SU-DHL-6 (cell line): ENCODE measurements around the gene CXCL8.

ENCODE experiments used
- H2AFZ ChIP-seq: fragments of 200-600 bp; sonication (generic); 2 replicates; pipeline ENCODE4 v1.6.1; 2014; ENCODE audit warnings: low read depth, mild to moderate bottlenecking, moderate library complexity, mixed read lengths, antibody characterized with exemption, low read length; ENCODE audit not compliant: severe bottlenecking
- H3F3A ChIP-seq: fragments of 200-600 bp; shearing (Covaris generic); 2 replicates; pipeline ENCODE4 v1.6.0; 2016; ENCODE audit warnings: antibody characterized with exemption, mild to moderate bottlenecking; ENCODE audit not compliant: insufficient read depth
- H3K27ac ChIP-seq: fragments of 200-600 bp; sonication (generic); 2 replicates; pipeline ENCODE4 v1.5.1; 2016; ENCODE audit warnings: low read depth, mild to moderate bottlenecking, low read length, moderate library complexity, mixed read lengths
- H3K27me3 ChIP-seq: fragments of 200-600 bp; sonication (generic), shearing (Covaris generic); 2 replicates; pipeline ENCODE4 v1.6.0; 2014; ENCODE audit warnings: mild to moderate bottlenecking, low read length
- H3K36me3 ChIP-seq: fragments of 200-600 bp; sonication (generic); 2 replicates; pipeline ENCODE4 v1.6.1; 2014; ENCODE audit warnings: mild to moderate bottlenecking, low read length, mixed read lengths
- H3K4me2 ChIP-seq: fragments of 300-600, 200-600 bp; shearing (Covaris generic), sonication (generic); 2 replicates; pipeline ENCODE4 v1.6.0; 2014; ENCODE audit warnings: low read length, low read depth, mild to moderate bottlenecking; ENCODE audit not compliant: poor library complexity, severe bottlenecking
- H3K4me3 ChIP-seq: fragments of 200-600 bp; sonication (generic); 2 replicates; pipeline ENCODE4 v1.5.1; 2014; ENCODE audit warnings: antibody characterized with exemption, low read length, mild to moderate bottlenecking, mixed read lengths; ENCODE audit not compliant: insufficient read depth, poor library complexity, severe bottlenecking
- H3K79me2 ChIP-seq: fragments of 200-600 bp; sonication (generic); 2 replicates; pipeline ENCODE4 v1.6.1; 2014; ENCODE audit warnings: mild to moderate bottlenecking, low read length, moderate library complexity; ENCODE audit not compliant: insufficient read depth
- H3K9ac ChIP-seq: fragments of 200-600 bp; sonication (generic); 2 replicates; pipeline ENCODE4 v1.7.0; 2014; ENCODE audit warnings: mild to moderate bottlenecking, low read length
- H3K9me2 ChIP-seq: fragments of 200-600 bp; sonication (generic); replicated peaks from 2 replicates; pipeline ENCODE4 v1.6.1; 2014; ENCODE audit warnings: low read length; ENCODE audit not compliant: insufficient read depth
- H3K9me3 ChIP-seq: fragments of 200-600 bp; sonication (generic); 2 replicates; pipeline ENCODE4 v1.6.1; 2014; ENCODE audit warnings: low read length, mixed read lengths; ENCODE audit not compliant: insufficient read depth
- H4K20me1 ChIP-seq: fragments of 200-600 bp; sonication (generic); 2 replicates; pipeline ENCODE4 v1.6.1; 2014; ENCODE audit warnings: low read depth, mild to moderate bottlenecking, antibody characterized with exemption, low read length, moderate library complexity, mixed read lengths
- CTCF ChIP-seq: fragments of 200-600 bp; sonication (generic); IDR thresholded peaks from one replicate; pipeline ENCODE4 v1.5.1; 2017; ENCODE audit warnings: antibody characterized with exemption, mild to moderate bottlenecking, low read length, moderate library complexity; ENCODE audit not compliant: insufficient read depth, poor library complexity, severe bottlenecking
- EZH2phosphoT487 ChIP-seq: fragments of 200-600 bp; sonication (generic), shearing (Covaris generic); conservative IDR thresholded peaks from 2 replicates; pipeline ENCODE4 v1.6.1; 2018; ENCODE audit warnings: mild to moderate bottlenecking, antibody characterized with exemption, low read length, moderate library complexity, mixed read lengths

CXCL8 gene

GRCh38 chr4:73692701-73693100 is 47.7 kb upstream of the CXCL8 start:
- H3K36me3 ChIP-seq, result no peaks in the 10 kb centered on the region

GRCh38 chr4:73693811-73694210 is 46.6 kb upstream of the CXCL8 start:
- Histone ChIP-seq H3K36me3 (no peaks in the 10 kb centered on the region), H2AFZ (no peak overlapping the region), H3K9me2 (no peaks in the 10 kb centered on the region), H3F3A (no peaks in the 10 kb centered on the region), H3K4me2 (no peak overlapping the region), H3K4me3 (no peak overlapping the region), H3K9me3 (no peaks in the 10 kb centered on the region), H3K9ac (no peak overlapping the region), H3K27me3 (no peaks in the 10 kb centered on the region), H4K20me1 (no peaks in the 10 kb centered on the region), H3K79me2 (no peaks in the 10 kb centered on the region), H3K27ac (no peak overlapping the region)
- TF ChIP-seq CTCF (no peak), EZH2phosphoT487 (no peak)

More at GRCh38 chr4:73692701-73693100, 47.7 kb upstream of the CXCL8 start:
- Histone ChIP-seq H3F3A (no peaks in the 10 kb centered on the region), H2AFZ (no peak overlapping the region), H3K9me2 (no peaks in the 10 kb centered on the region), H3K4me3 (no peak overlapping the region), H3K79me2 (no peaks in the 10 kb centered on the region), H4K20me1 (no peaks in the 10 kb centered on the region), H3K9me3 (no peaks in the 10 kb centered on the region), H3K27me3 (no peaks in the 10 kb centered on the region), H3K9ac (no peak overlapping the region), H3K4me2 (no peak overlapping the region), H3K27ac (no peak overlapping the region)
- TF ChIP-seq EZH2phosphoT487 (no peak), CTCF (no peak)

DNA sequence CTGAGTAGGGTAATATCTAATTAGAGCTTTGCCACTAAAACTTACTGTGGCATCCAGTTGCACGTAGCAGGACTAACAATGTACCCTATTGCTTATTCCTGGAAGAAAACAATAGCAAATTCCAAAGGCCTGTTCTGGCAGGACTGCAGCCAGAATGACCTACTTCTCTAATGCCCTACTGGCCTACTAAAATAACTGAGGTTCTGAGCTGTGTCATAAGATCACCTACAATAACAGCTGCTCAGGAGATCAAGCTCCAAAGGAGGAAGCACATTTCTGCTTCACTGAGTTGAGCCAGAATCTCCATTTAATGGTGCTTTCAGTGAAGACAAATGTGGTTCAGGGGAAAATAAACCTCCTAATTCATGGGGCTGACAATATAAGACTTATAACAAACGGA is 42.2 kb upstream of the CXCL8 start:
- Histone ChIP-seq H3K9ac (no peak overlapping the region), H3K79me2 (no peaks in the 10 kb centered on the region), H3K9me2 (no peaks in the 10 kb centered on the region), H3K36me3 (no peaks in the 10 kb centered on the region), H3K4me3 (no peak overlapping the region), H3K27me3 (no peaks in the 10 kb centered on the region), H2AFZ (no peak overlapping the region), H4K20me1 (no peaks in the 10 kb centered on the region), H3K9me3 (no peaks in the 10 kb centered on the region), H3F3A (no peaks in the 10 kb centered on the region), H3K4me2 (no peak overlapping the region), H3K27ac (no peak overlapping the region)
- TF ChIP-seq EZH2phosphoT487, result no peak

DNA sequence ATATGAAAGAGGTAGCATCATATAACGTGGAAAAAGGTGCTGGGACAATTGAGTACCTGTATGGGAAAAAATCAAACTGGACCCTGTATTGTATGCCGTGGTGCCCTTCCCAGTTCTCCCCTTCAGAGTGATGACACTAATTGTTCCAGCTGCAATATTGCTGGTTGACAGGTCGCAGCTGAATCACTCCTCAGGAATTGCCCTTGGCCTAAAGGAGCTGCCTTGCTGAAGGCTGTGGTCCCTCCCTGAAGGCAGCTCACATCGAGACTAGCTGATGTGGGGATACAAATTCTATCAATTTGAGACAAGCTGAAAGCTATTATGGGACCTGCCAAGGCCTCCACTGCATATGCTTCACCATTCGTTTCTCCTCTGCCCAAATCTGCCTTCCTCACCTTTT is 39.3 kb upstream of the CXCL8 start:
- Histone ChIP-seq H3K9me2 (no peaks in the 10 kb centered on the region), H3K9ac (no peak overlapping the region), H3K4me3 (no peak overlapping the region), H4K20me1 (no peaks in the 10 kb centered on the region), H2AFZ (no peak overlapping the region), H3K27ac (no peak overlapping the region), H3K27me3 (no peaks in the 10 kb centered on the region), H3K4me2 (no peak overlapping the region), H3F3A (no peaks in the 10 kb centered on the region), H3K36me3 (no peaks in the 10 kb centered on the region), H3K79me2 (no peaks in the 10 kb centered on the region), H3K9me3 (no peaks in the 10 kb centered on the region)
- no peak for TF ChIP-seq EZH2phosphoT487
- no peak for TF ChIP-seq CTCF
